ENCODE measurements around the gene ST7L. TPM values are rescaled to one million over a fixed set of nuclear protein-coding genes. Genes with fewer than 3 reads are reported as not detected.

The ST7L gene
- total RNA-seq, 1 donor from 2014 or later = 14.8 TPM

- Histone ChIP-seq H3K79me2 (ENCODE audit: insufficient read depth, low read length) (no peaks in the 10 kb centered on the region), H2AFZ (ENCODE audit: low read depth, low read length) (peak overlapping the region; percentile 51), H3K4me3 (ENCODE audit: insufficient read depth, low read depth, low read length) (no peak overlapping the region), H3K9ac (ENCODE audit: low read length) (no peak overlapping the region), H3K27ac (ENCODE audit: low read depth, low read length) (no peak overlapping the region), H3K27me3 (ENCODE audit: insufficient read depth, low read length) (peaks cover 93% of the 10 kb centered on the region), H3K36me3 (ENCODE audit: insufficient read depth, low read length) (no peaks in the 10 kb centered on the region), H4K20me1 (ENCODE audit: insufficient read depth, low read length) (peaks cover 8% of the 10 kb centered on the region), H3K9me3 (ENCODE audit: insufficient read depth, low read depth, low read length) (no peaks in the 10 kb centered on the region), H3K4me2 (ENCODE audit: low read length) (peak overlapping the region; percentile 32), H3K4me1 (ENCODE audit: insufficient read depth, low read length) (peaks cover 11% of the 10 kb centered on the region)
- H3K4me3 Mint-ChIP-seq (ENCODE audit: unreplicated experiment) = peak overlapping the region; percentile 80
- peaks cover 21% of the 10 kb centered on the region for H3K4me1 Mint-ChIP-seq (ENCODE audit: low read depth, unreplicated experiment)
- H3K36me3 Mint-ChIP-seq (ENCODE audit: low read depth, unreplicated experiment) = no peaks in the 10 kb centered on the region
- DNase-seq (ENCODE audit: low read depth) = no peak
- peak overlapping the region; percentile 60 for H3K27ac Mint-ChIP-seq (ENCODE audit: unreplicated experiment)
- no peak for FAIRE-seq
- no peak for TF ChIP-seq EZH2 (IDR thresholded peaks at IDR 0.05; ENCODE audit: insufficient read depth, low read length)
- H3K27me3 Mint-ChIP-seq (ENCODE audit: low read depth, unreplicated experiment) = peaks cover 45% of the 10 kb centered on the region
- no peaks in the 10 kb centered on the region for H3K9me3 Mint-ChIP-seq (ENCODE audit: unreplicated experiment)
Observed at GRCh38 chr1:112509660-112510178, 109.2 kb downstream of the ST7L start.

- Histone ChIP-seq H4K20me1 (ENCODE audit: insufficient read depth, low read length) (peaks cover 8% of the 10 kb centered on the region), H3K27ac (ENCODE audit: low read depth, low read length) (no peak overlapping the region), H3K36me3 (ENCODE audit: insufficient read depth, low read length) (no peaks in the 10 kb centered on the region), H3K79me2 (ENCODE audit: insufficient read depth, low read length) (no peaks in the 10 kb centered on the region), H3K4me3 (ENCODE audit: insufficient read depth, low read depth, low read length) (peak overlapping the region; percentile 40), H3K4me2 (ENCODE audit: low read length) (peak overlapping the region; percentile 83), H3K4me1 (ENCODE audit: insufficient read depth, low read length) (peaks cover 11% of the 10 kb centered on the region), H3K27me3 (ENCODE audit: insufficient read depth, low read length) (peaks cover 95% of the 10 kb centered on the region), H3K9ac (ENCODE audit: low read length) (no peak overlapping the region), H2AFZ (ENCODE audit: low read depth, low read length) (peak overlapping the region; percentile 51), H3K9me3 (ENCODE audit: insufficient read depth, low read depth, low read length) (no peaks in the 10 kb centered on the region)
- Mint-ChIP-seq H3K36me3 (ENCODE audit: low read depth, unreplicated experiment) (no peaks in the 10 kb centered on the region), H3K4me1 (ENCODE audit: low read depth, unreplicated experiment) (peaks cover 17% of the 10 kb centered on the region), H3K27ac (ENCODE audit: unreplicated experiment) (no peak overlapping the region), H3K27me3 (ENCODE audit: low read depth, unreplicated experiment) (peaks cover 50% of the 10 kb centered on the region), H3K4me3 (ENCODE audit: unreplicated experiment) (peak overlapping the region; percentile 80), H3K9me3 (ENCODE audit: unreplicated experiment) (no peaks in the 10 kb centered on the region)
- no peak for TF ChIP-seq CTCF (IDR thresholded peaks at IDR 0.05; ENCODE audit: insufficient read depth, low read depth, low read length)
- TF ChIP-seq EZH2 (IDR thresholded peaks at IDR 0.05; ENCODE audit: insufficient read depth, low read length) = peak; percentile 73
- DNase-seq (ENCODE audit: low read depth) = no peak
- FAIRE-seq = no peak
Observed at GRCh38 chr1:112509005-112509659, 109.8 kb downstream of the ST7L start.

DNA sequence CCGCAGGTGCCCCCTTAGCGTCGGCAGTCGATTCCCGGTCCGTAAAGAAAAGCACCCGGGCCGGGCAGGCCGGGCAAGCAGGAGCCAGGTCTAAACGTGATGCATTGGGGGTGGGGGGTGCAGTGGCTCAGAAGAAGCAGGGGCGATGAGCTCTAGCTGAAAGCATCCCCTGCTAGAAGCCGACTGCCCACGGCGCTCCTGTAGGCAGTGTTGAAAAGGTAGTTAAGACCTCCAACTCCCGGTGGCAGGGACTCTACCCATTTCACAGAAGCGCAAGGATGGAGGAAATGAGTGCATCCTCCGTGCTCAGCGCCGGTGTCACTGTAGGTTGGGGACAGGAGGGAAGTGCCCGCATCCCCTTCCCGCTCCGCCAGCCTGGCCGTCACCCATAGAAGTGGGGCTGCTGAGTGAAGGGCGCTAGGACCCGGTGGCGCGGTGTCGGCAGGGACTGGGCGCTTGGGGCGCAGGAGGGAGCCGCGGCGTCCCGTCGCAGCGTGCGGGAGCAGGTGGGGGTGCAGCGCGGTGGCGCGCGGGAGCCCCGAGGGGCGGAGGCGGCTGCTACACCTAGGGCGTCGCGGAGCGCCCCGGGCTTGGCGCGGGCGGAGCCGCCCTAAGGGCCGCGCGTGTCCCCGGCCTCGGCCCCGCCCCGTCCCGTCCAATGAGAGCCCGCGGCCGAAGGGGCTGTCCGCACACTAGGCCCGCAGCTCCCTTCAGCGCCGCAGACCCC is 110.5 kb downstream of the ST7L start, which contains the start of gene WNT2B:
TSS of gene WNT2B (plus strand) at position 688 of the 727 bp plus-strand sequence. CDS start 298 bp downstream, outside the sequence.
- Histone ChIP-seq H3K4me2 (ENCODE audit: low read length) (peak within 1 kb of the TSS; percentile 83), H3K36me3 (ENCODE audit: insufficient read depth, low read length) (no peaks in the 10 kb centered on the region), H3K4me1 (ENCODE audit: insufficient read depth, low read length) (peaks cover 11% of the 10 kb centered on the region), H3K79me2 (ENCODE audit: insufficient read depth, low read length) (no peaks in the 10 kb centered on the region), H3K4me3 (ENCODE audit: insufficient read depth, low read depth, low read length) (peak within 1 kb of the TSS; percentile 40), H3K9ac (ENCODE audit: low read length) (peak within 1 kb of the TSS; percentile 7), H3K27me3 (ENCODE audit: insufficient read depth, low read length) (peaks cover 96% of the 10 kb centered on the region), H2AFZ (ENCODE audit: low read depth, low read length) (peak within 1 kb of the TSS; percentile 51), H3K27ac (ENCODE audit: low read depth, low read length) (no peak within 1 kb of the TSS), H3K9me3 (ENCODE audit: insufficient read depth, low read depth, low read length) (no peaks in the 10 kb centered on the region), H4K20me1 (ENCODE audit: insufficient read depth, low read length) (peaks cover 12% of the 10 kb centered on the region)
- H3K27me3 Mint-ChIP-seq (ENCODE audit: low read depth, unreplicated experiment) = peaks cover 54% of the 10 kb centered on the region
- H3K4me1 Mint-ChIP-seq (ENCODE audit: low read depth, unreplicated experiment) = peaks cover 17% of the 10 kb centered on the region
- H3K36me3 Mint-ChIP-seq (ENCODE audit: low read depth, unreplicated experiment) = no peaks in the 10 kb centered on the region
- FAIRE-seq (no peak), DNase-seq (ENCODE audit: low read depth) (no peak)
- H3K4me3 Mint-ChIP-seq (ENCODE audit: unreplicated experiment) = peak within 1 kb of the TSS; percentile 80
- TF ChIP-seq CTCF (IDR thresholded peaks at IDR 0.05; ENCODE audit: insufficient read depth, low read depth, low read length) (no peak), EZH2 (IDR thresholded peaks at IDR 0.05; ENCODE audit: insufficient read depth, low read length) (peak; percentile 62)
- H3K9me3 Mint-ChIP-seq (ENCODE audit: unreplicated experiment) = no peaks in the 10 kb centered on the region
- peak within 1 kb of the TSS; percentile 60 for H3K27ac Mint-ChIP-seq (ENCODE audit: unreplicated experiment)

Data from astrocyte (in vitro differentiated cells and primary cell).